PC-9 (cell line): Measurements from ENCODE around the gene HDGFL3. TPM values are rescaled to one million over a fixed set of nuclear protein-coding genes. Genes with fewer than 3 reads are reported as not detected.

ENCODE experiments used
- BruUV-seq: library from RNA; stranded (reverse); fragments of 400-500 nt; replicated peaks from 2 replicates; lab custom pipeline; 2021; lab: Mats Ljungman, UMichigan
- CTCF ChIA-PET: fragments of 300-600 bp; sonication (Branson Sonifier 250); formaldehyde crosslinking; loops from one replicate; lab custom pipeline; 2022; ENCODE audit warnings: antibody characterized with exemption; lab: Charles Lee
- POLR2A ChIA-PET: fragments of 300-600 bp; sonication (Branson Sonifier 250); formaldehyde crosslinking; loops from one replicate; lab custom pipeline; 2022; ENCODE audit warnings: antibody characterized with exemption; ENCODE audit not compliant: unreplicated experiment; lab: Charles Lee
- DNase-seq, 2 experiments: peaks; one replicate each; pipeline versions ENCODE4 v3.0.0 to v3.0.0-alpha.2; 2015 to 2022; ENCODE audit warnings: mixed read lengths in 1 of 2
- H2AFZ ChIP-seq: fragments of 200-600 bp; sonication (generic); 2 replicates; pipeline ENCODE4 v1.8.1; 2017; ENCODE audit warnings: antibody characterized with exemption
- H3F3A ChIP-seq: fragments of 200-600 bp; sonication (generic); 2 replicates; pipeline ENCODE4 v1.8.1; 2017; ENCODE audit warnings: antibody characterized with exemption, mild to moderate bottlenecking, low read depth; ENCODE audit not compliant: insufficient read depth
- H3K27ac ChIP-seq: fragments of 200-600 bp; sonication (generic); 2 replicates; pipeline ENCODE4 v1.6.1; 2016; ENCODE audit warnings: mixed run types
- H3K27me3 ChIP-seq: fragments of 200-600 bp; sonication (generic); 2 replicates; pipeline ENCODE4 v1.6.1; 2016; ENCODE audit warnings: low read depth, mixed run types; ENCODE audit not compliant: insufficient read depth
- H3K36me3 ChIP-seq: fragments of 200-600 bp; sonication (generic); 2 replicates; pipeline ENCODE4 v1.6.1; 2016; ENCODE audit warnings: low read depth, mixed run types
- H3K4me1 ChIP-seq: fragments of 200-600 bp; sonication (generic); replicated peaks from 2 replicates; pipeline ENCODE4 v1.6.1; 2016; ENCODE audit warnings: mixed run types; ENCODE audit not compliant: insufficient read depth
- H3K4me2 ChIP-seq: fragments of 200-600 bp; sonication (generic); 2 replicates; pipeline ENCODE4 v1.6.1; 2017; ENCODE audit warnings: mixed run types
- H3K4me3 ChIP-seq: fragments of 200-600 bp; sonication (generic); 2 replicates; pipeline ENCODE4 v1.6.1; 2016; ENCODE audit warnings: mixed run types
- H3K79me2 ChIP-seq: fragments of 200-600 bp; sonication (generic); 2 replicates; pipeline ENCODE4 v1.6.1; 2017; ENCODE audit warnings: low read depth, mixed run types
- H3K9me2 ChIP-seq: fragments of 200-600 bp; sonication (generic); 2 replicates; pipeline ENCODE4 v1.8.1; 2017; ENCODE audit warnings: mild to moderate bottlenecking; ENCODE audit not compliant: insufficient read depth
- H3K9me3 ChIP-seq: fragments of 200-600 bp; sonication (generic); 2 replicates; pipeline ENCODE4 v1.8.1; 2016; ENCODE audit warnings: low read depth; ENCODE audit not compliant: insufficient read depth
- H4K20me1 ChIP-seq: fragments of 200-600 bp; sonication (generic); 2 replicates; pipeline ENCODE4 v1.8.1; 2017; ENCODE audit not compliant: insufficient read depth
- EZH2 ChIP-seq: fragments of 200-600 bp; sonication (generic); IDR thresholded peaks from 2 replicates; pipeline ENCODE4 v1.8.0; 2017; ENCODE audit warnings: antibody characterized with exemption, low read depth
- intact Hi-C: fragments of 100-400 bp; cut with micrococcal nuclease; formaldehyde crosslinking; loops from one replicate; pipeline ENCODE4 v1.10.0; 2022; ENCODE audit not compliant: unreplicated experiment
- total RNA-seq: library from RNA; stranded (reverse); gene quantifications from 2 replicates; pipeline ENCODE4 v1.2.3, GENCODE V29; 2021
- TF ChIP-seq, protein P1 (sequence below): fragments of 200-600 bp; sonication (generic); conservative IDR thresholded peaks from 2 replicates; pipeline ENCODE4 v1.6.1; 2017; ENCODE audit warnings: mixed run types, antibody characterized with exemption, mild to moderate bottlenecking, moderate library complexity

The HDGFL3 gene
- total RNA-seq, 1 experiment from 2014 or later, result 10.1 TPM

DNA sequence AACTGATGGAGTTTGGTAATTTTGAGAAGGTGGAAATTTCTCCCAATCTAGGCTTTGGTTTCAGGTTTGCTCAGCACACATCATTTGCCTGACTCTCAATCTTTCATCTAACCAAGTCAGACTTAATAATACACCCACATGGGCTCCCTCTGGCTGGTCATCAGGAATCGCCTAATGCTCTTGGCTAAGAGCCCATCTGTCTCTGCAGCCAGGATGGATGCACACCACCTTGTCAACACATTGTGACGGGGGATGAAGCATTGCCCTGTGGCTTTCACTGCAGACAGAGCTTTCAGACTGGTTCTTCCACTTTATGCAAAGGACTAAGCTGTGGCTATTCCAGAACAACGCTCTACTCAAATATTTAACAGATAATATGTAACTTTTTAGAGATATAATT lies 3.0 kb upstream of the HDGFL3 start:
- Histone ChIP-seq H3K27me3 (no peaks in the 10 kb centered on the region), H3K4me3 (no peak overlapping the region), H3K9me2 (no peaks in the 10 kb centered on the region), H3K79me2 (no peaks in the 10 kb centered on the region), H3K9me3 (no peaks in the 10 kb centered on the region), H3K27ac (no peak overlapping the region), H2AFZ (no peak overlapping the region), H4K20me1 (no peaks in the 10 kb centered on the region), H3K4me2 (no peak overlapping the region), H3K36me3 (no peaks in the 10 kb centered on the region), H3F3A (no peaks in the 10 kb centered on the region; the same call in 1 of the 2 replicates), H3K4me1 (peaks cover 4% of the 10 kb centered on the region; the same call in 1 of the 2 replicates)
- TF ChIP-seq, protein P1, sequence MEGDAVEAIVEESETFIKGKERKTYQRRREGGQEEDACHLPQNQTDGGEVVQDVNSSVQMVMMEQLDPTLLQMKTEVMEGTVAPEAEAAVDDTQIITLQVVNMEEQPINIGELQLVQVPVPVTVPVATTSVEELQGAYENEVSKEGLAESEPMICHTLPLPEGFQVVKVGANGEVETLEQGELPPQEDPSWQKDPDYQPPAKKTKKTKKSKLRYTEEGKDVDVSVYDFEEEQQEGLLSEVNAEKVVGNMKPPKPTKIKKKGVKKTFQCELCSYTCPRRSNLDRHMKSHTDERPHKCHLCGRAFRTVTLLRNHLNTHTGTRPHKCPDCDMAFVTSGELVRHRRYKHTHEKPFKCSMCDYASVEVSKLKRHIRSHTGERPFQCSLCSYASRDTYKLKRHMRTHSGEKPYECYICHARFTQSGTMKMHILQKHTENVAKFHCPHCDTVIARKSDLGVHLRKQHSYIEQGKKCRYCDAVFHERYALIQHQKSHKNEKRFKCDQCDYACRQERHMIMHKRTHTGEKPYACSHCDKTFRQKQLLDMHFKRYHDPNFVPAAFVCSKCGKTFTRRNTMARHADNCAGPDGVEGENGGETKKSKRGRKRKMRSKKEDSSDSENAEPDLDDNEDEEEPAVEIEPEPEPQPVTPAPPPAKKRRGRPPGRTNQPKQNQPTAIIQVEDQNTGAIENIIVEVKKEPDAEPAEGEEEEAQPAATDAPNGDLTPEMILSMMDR, result no peak
- TF ChIP-seq EZH2, result no peak
- ChIA-PET CTCF (no interaction called here), POLR2A (interaction anchor here (0.6 kb wide), 1 partner anchor 876 kb away, joined by 5 read pairs; no protein-coding TSS in a partner anchor)
- no TSS peak for BruUV-seq
- intact Hi-C loops, result no loop called here
- DNase-seq, result peak; percentile 55 to 67

DNA sequence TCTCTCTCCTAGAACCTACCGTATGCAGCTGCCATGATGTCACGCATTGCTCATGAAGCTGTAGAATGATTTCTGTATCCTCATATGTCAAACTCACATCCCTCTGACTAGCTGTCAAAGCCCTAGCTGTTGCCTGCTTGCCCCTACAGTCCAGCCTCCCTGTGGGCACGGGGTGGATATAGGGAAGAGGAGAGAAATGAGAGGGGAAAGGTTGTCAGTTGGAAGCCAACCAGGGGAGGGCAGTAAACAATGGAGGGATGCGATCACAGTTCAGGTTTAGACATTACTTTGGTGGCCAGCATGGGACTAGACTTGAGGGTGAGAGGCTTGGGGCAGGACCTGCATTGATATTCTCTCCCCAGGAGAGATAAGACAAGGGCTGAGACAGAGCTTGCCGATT lies 1.7 kb upstream of the HDGFL3 start:
- H3K9me3 ChIP-seq, result no peaks in the 10 kb centered on the region
- POLR2A ChIA-PET, result no interaction called here
- H4K20me1 ChIP-seq, result no peaks in the 10 kb centered on the region
- no peaks in the 10 kb centered on the region; the same call in 1 of the 2 replicates for H3F3A ChIP-seq
- no peaks in the 10 kb centered on the region for H3K9me2 ChIP-seq
- H3K79me2 ChIP-seq, result no peaks in the 10 kb centered on the region
- no TSS peak for BruUV-seq
- CTCF ChIA-PET, result no interaction called here
- H3K4me3 ChIP-seq, result no peak overlapping the region
- H3K36me3 ChIP-seq, result no peaks in the 10 kb centered on the region
- no peaks in the 10 kb centered on the region for H3K27me3 ChIP-seq
- no peak overlapping the region for H2AFZ ChIP-seq
- H3K4me2 ChIP-seq, result no peak overlapping the region
- DNase-seq, result no peak
- peaks cover 4% of the 10 kb centered on the region; the same call in 1 of the 2 replicates for H3K4me1 ChIP-seq
- TF ChIP-seq EZH2, result no peak
- TF ChIP-seq, protein P1, result no peak
- no peak overlapping the region for H3K27ac ChIP-seq
- intact Hi-C loops, result no loop called here

DNA sequence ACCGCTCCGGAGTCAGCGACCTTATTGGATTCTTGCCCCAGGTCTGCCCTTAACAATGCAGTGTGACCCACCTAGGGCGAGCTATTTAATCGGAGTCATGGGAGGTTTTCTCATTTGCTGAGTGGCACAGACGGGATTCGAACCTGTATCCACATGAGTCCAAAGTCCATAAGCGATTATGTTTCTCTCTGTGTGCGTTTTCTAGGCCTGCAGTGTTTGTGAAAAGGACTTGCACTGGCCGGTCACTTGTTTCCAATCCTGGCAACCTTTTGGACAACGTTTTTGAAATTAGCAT lies 691 bp upstream of the HDGFL3 start:
- Histone ChIP-seq H2AFZ (no peak overlapping the region), H3F3A (no peaks in the 10 kb centered on the region; the same call in 1 of the 2 replicates), H3K36me3 (no peaks in the 10 kb centered on the region), H3K9me2 (no peaks in the 10 kb centered on the region), H3K4me1 (peaks cover 4% of the 10 kb centered on the region; the same call in 1 of the 2 replicates), H3K79me2 (no peaks in the 10 kb centered on the region), H3K4me3 (no peak overlapping the region), H4K20me1 (no peaks in the 10 kb centered on the region), H3K27ac (no peak overlapping the region), H3K27me3 (no peaks in the 10 kb centered on the region), H3K4me2 (no peak overlapping the region), H3K9me3 (no peaks in the 10 kb centered on the region)
- intact Hi-C loops, result no loop called here
- TF ChIP-seq, protein P1, result no peak
- TF ChIP-seq EZH2, result no peak
- ChIA-PET POLR2A (no interaction called here), CTCF (no interaction called here)
- BruUV-seq, result no TSS peak
- DNase-seq, result no peak
